Right atrium auricular region (tissue), 2 donors: ENCODE data around the gene RALGAPA1. TPM values are rescaled to one million over a fixed set of nuclear protein-coding genes. Genes with fewer than 3 reads are reported as not detected.

Source experiments
- DNase-seq: peaks from one replicate; pipeline ENCODE4 v3.0.0-alpha.2; 2019; ENCODE audit warnings: low spot score
- H3K27ac ChIP-seq, 2 donors: fragments of 200-600 bp; sonication (generic); 1 replicate in 1 of 2; 2 replicates in 1 of 2; pipeline ENCODE4 v1.5.1; 2016 to 2019
- H3K27me3 ChIP-seq, 2 donors: fragments of 200-600 bp; sonication (generic); one replicate each; pipeline versions ENCODE4 v1.5.1 to v1.6.0; 2017 to 2019
- H3K36me3 ChIP-seq: fragments of 200-600 bp; sonication (generic); one replicate; pipeline ENCODE4 v1.5.1; 2016
- H3K4me1 ChIP-seq, 2 donors: fragments of 200-600 bp; sonication (generic); one replicate each; pipeline versions ENCODE4 v1.5.1 to v1.6.0; 2017 to 2019
- H3K4me3 ChIP-seq, 2 donors: fragments of 200-600 bp; sonication (generic); 1 replicate in 1 of 2; 2 replicates in 1 of 2; pipeline ENCODE4 v1.5.1; 2017 to 2019; ENCODE audit warnings: mild to moderate bottlenecking in 1 of 2, moderate library complexity in 1 of 2
- H3K9me3 ChIP-seq, 2 donors: fragments of 200-600 bp; sonication (generic); one replicate each; pipeline ENCODE4 v1.5.1; 2019
- CTCF ChIP-seq, 2 donors: fragments of 200-600 bp; sonication (generic); IDR thresholded peaks; one replicate each; pipeline ENCODE4 v1.5.1; 2019; ENCODE audit warnings: antibody characterized with exemption in 2 of 2
- total RNA-seq, 2 donors: library from RNA; depleted of rRNA; stranded (reverse); fragments of >200 nt; gene quantifications; one replicate each; pipeline ENCODE4 v1.1.0, GENCODE V29; 2016

Gene RALGAPA1
- total RNA-seq, 2 donors from 2014 or later: 26.9 to 29.6 TPM

GRCh38 chr14:35810963-35811362 lies 1.9 kb upstream of the RALGAPA1 start:
- Histone ChIP-seq H3K4me1 (peaks cover 0 to 21% of the 10 kb centered on the region in 2 donors), H3K9me3 (no peaks in the 10 kb centered on the region), H3K27ac (no peak overlapping the region), H3K27me3 (no peaks in the 10 kb centered on the region), H3K36me3 (no peaks in the 10 kb centered on the region), H3K4me3 (no peak overlapping the region)
- no peak for TF ChIP-seq CTCF (IDR thresholded peaks at IDR 0.05)
- no peak for DNase-seq

- H3K27ac ChIP-seq: peak overlapping the region; percentile 90 to 95
- no peaks in the 10 kb centered on the region for H3K9me3 ChIP-seq
- H3K27me3 ChIP-seq: no peaks in the 10 kb centered on the region
- DNase-seq: no peak
- peaks cover 0 to 23% of the 10 kb centered on the region in 2 donors for H3K4me1 ChIP-seq
- no peak for TF ChIP-seq CTCF (IDR thresholded peaks at IDR 0.05)
- H3K4me3 ChIP-seq: peak overlapping the region; percentile 75 to 78
- H3K36me3 ChIP-seq: no peaks in the 10 kb centered on the region
Observed at GRCh38 chr14:35809597-35809996, 502 bp upstream of the RALGAPA1 start.

GRCh38 chr14:35808076-35808637 lies 938 bp downstream of the RALGAPA1 start:
- DNase-seq: no peak
- Histone ChIP-seq H3K4me3 (peak overlapping the region; percentile 75 to 78), H3K27me3 (no peaks in the 10 kb centered on the region), H3K9me3 (no peaks in the 10 kb centered on the region), H3K4me1 (peaks cover 0 to 28% of the 10 kb centered on the region in 2 donors), H3K36me3 (no peaks in the 10 kb centered on the region), H3K27ac (peak overlapping the region; percentile 90 to 95)
- no peak for TF ChIP-seq CTCF (IDR thresholded peaks at IDR 0.05)

- no peak for TF ChIP-seq CTCF (IDR thresholded peaks at IDR 0.05)
- no peaks in the 10 kb centered on the region for H3K36me3 ChIP-seq
- H3K27me3 ChIP-seq: no peaks in the 10 kb centered on the region
- DNase-seq: no peak
- peaks cover 0 to 28% of the 10 kb centered on the region in 2 donors for H3K4me1 ChIP-seq
- H3K4me3 ChIP-seq: peak overlapping the region; percentile 75 to 78
- H3K27ac ChIP-seq: peak overlapping the region in 1 of 2 donors; percentile 90
- H3K9me3 ChIP-seq: no peaks in the 10 kb centered on the region
Observed at GRCh38 chr14:35807131-35807961, 1.7 kb downstream of the RALGAPA1 start.

GRCh38 chr14:35806006-35806907 lies 2.8 kb downstream of the RALGAPA1 start:
- no peak for DNase-seq
- H3K4me1 ChIP-seq: peaks cover 0 to 28% of the 10 kb centered on the region in 2 donors
- H3K27ac ChIP-seq: no peak overlapping the region
- no peaks in the 10 kb centered on the region for H3K36me3 ChIP-seq
- no peaks in the 10 kb centered on the region for H3K9me3 ChIP-seq
- no peak for TF ChIP-seq CTCF (IDR thresholded peaks at IDR 0.05)
- H3K4me3 ChIP-seq: no peak overlapping the region
- H3K27me3 ChIP-seq: no peaks in the 10 kb centered on the region
